Prostate gland (tissue), 2 donors: ENCODE data around the gene KRTAP6-3. TPM values are rescaled to one million over a fixed set of nuclear protein-coding genes. Genes with fewer than 3 reads are reported as not detected.

ENCODE experiments used
- DNase-seq: peaks from one replicate; pipeline ENCODE4 v3.0.0-alpha.2; 2019; ENCODE audit warnings: low spot score
- H3K27ac ChIP-seq, 2 donors: fragments of 200-600 bp; sonication (generic); 2 replicates each; pipeline ENCODE4 v1.5.1; 2017 to 2019
- H3K27me3 ChIP-seq: fragments of 200-600 bp; sonication (generic); replicated peaks from 2 replicates; pipeline ENCODE4 v1.5.1; 2019; ENCODE audit not compliant: insufficient read depth
- H3K36me3 ChIP-seq, 2 donors: fragments of 200-600 bp; sonication (generic); 1 replicate in 1 of 2; 2 replicates in 1 of 2; pipeline versions ENCODE4 v1.5.1 to v1.8.1; 2017 to 2019
- H3K4me1 ChIP-seq: fragments of 200-600 bp; sonication (generic); replicated peaks from 2 replicates; pipeline ENCODE4 v1.5.1; 2019
- H3K4me3 ChIP-seq, 2 donors: fragments of 200-600 bp; sonication (generic); 2 replicates each; pipeline ENCODE4 v1.5.1; 2017 to 2019
- H3K9me3 ChIP-seq: fragments of 200-600 bp; sonication (generic); 2 replicates; pipeline ENCODE4 v1.5.1; 2017
- CTCF ChIP-seq, 4 experiments: fragments of 200-600 bp in 2 of 4; fragments of 450-650 bp in 2 of 4; sonication (generic) in 2 of 4; IDR thresholded peaks; 1 replicate in 3 of 4; 2 replicates in 1 of 4; pipeline ENCODE4 v1.5.1; 2016 to 2019; ENCODE audit warnings: antibody characterized with exemption in 4 of 4, mild to moderate bottlenecking in 2 of 4, moderate library complexity in 2 of 4
- POLR2A ChIP-seq: fragments of 450-650 bp; IDR thresholded peaks from one replicate; pipeline ENCODE4 v1.6.1; 2016; ENCODE audit warnings: antibody characterized with exemption, mild to moderate bottlenecking
- POLR2AphosphoS5 ChIP-seq: sonication (generic); formaldehyde crosslinking; IDR thresholded peaks from one replicate; pipeline ENCODE4 v1.6.1; 2017; ENCODE audit warnings: antibody characterized with exemption
- WGBS: methylation state at CpG from one replicate; pipeline ENCODE4 v1.1.5; 2018; 5-methylcytosine and 5-hydroxymethylcytosine counted together
- intact Hi-C: fragments of 100-400 bp; cut with DNase I; formaldehyde crosslinking; loops from one replicate; pipeline ENCODE4 v1.14.2; 2022
- total RNA-seq, 2 donors: library from RNA; depleted of rRNA; stranded (reverse); fragments of >200 nt; gene quantifications; one replicate each; pipeline ENCODE4 v1.1.0, GENCODE V29; 2016

KRTAP6-3 gene, protein sequence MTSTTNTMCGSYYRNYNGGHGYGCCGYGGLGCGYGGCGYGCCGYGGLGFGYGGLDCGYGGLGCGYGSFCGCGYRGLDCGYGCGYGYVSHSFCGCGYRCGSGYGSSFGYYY
- total RNA-seq = not detected

DNA sequence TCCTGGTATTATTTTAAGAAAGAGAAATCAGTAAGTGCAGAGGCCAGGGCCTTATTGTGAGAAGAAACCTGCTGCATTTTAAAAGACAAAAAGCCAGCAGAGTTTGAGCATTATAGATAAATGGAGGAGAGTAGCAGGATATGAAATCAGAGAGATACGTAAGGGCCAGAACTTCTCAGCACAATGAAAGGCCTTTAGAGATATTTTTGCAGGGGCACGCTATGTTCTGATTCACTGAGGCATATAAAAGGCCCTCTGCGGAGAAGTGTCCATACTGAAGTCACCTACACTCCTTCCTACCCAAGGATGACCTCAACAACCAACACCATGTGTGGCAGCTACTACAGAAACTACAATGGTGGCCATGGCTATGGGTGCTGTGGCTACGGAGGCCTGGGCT, at the start of gene KRTAP6-3:
Gene KRTAP6-3 (plus strand): TSS at position 301 of the 400 bp plus-strand sequence. CDS start 6 bp downstream, at position 307.
- TF ChIP-seq CTCF (IDR thresholded peaks at IDR 0.05) = no peak
- TF ChIP-seq POLR2A = no peak
- TF ChIP-seq POLR2AphosphoS5 = no peak
- H3K27me3 ChIP-seq = no peaks in the 10 kb centered on the region

GRCh38 chr21:30552782-30553181, 39.5 kb upstream of the KRTAP6-3 start:
- no peaks in the 10 kb centered on the region for H3K4me1 ChIP-seq
- TF ChIP-seq POLR2AphosphoS5 (no peak), CTCF (IDR thresholded peaks at IDR 0.05) (no peak), POLR2A (no peak)
- no peak for DNase-seq
- no peaks in the 10 kb centered on the region for H3K27me3 ChIP-seq
- intact Hi-C loops = no loop called here
- WGBS = 83% methylated on average over 1 of the region's 1 CpG
- H3K27ac ChIP-seq = no peak overlapping the region
- H3K9me3 ChIP-seq = no peaks in the 10 kb centered on the region
- H3K4me3 ChIP-seq = no peak overlapping the region
- no peaks in the 10 kb centered on the region for H3K36me3 ChIP-seq

More for the DNA sequence above, at the start of gene KRTAP6-3:
- H3K4me3 ChIP-seq = no peak within 1 kb of the TSS
- no peak within 1 kb of the TSS for H3K27ac ChIP-seq
- intact Hi-C loops = no loop called here
- H3K36me3 ChIP-seq = no peaks in the 10 kb centered on the region
- H3K9me3 ChIP-seq = no peaks in the 10 kb centered on the region
- H3K4me1 ChIP-seq = no peaks in the 10 kb centered on the region
- WGBS = 93% methylated on average over 4 of the region's 4 CpGs
- no peak for DNase-seq

DNA sequence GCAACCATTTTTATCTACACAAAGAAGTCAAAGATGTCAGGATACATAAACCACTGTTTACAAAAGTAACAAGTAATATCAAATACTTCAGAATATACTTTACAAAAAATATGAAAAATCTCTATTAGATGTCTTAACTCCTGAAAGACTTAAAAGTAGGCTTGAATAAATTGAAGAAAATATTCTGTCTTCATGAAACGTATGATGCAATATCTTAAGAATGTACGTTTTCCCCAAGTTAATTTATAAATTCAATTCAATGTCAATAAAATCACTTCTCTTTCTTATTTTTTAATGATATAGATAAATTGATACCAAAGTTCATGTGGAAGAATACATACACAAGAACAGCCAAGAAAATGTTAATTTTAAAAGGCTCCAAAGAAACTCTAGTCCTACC, 37.1 kb upstream of the KRTAP6-3 start:
- Histone ChIP-seq H3K36me3 (no peaks in the 10 kb centered on the region), H3K9me3 (no peaks in the 10 kb centered on the region), H3K27ac (no peak overlapping the region), H3K4me1 (no peaks in the 10 kb centered on the region), H3K4me3 (no peak overlapping the region), H3K27me3 (no peaks in the 10 kb centered on the region)
- intact Hi-C loops = no loop called here
- no peak for TF ChIP-seq CTCF (IDR thresholded peaks at IDR 0.05)
- TF ChIP-seq POLR2AphosphoS5 = no peak
- TF ChIP-seq POLR2A = no peak
- WGBS = 93% methylated on average over 2 of the region's 2 CpGs
- DNase-seq = no peak

DNA sequence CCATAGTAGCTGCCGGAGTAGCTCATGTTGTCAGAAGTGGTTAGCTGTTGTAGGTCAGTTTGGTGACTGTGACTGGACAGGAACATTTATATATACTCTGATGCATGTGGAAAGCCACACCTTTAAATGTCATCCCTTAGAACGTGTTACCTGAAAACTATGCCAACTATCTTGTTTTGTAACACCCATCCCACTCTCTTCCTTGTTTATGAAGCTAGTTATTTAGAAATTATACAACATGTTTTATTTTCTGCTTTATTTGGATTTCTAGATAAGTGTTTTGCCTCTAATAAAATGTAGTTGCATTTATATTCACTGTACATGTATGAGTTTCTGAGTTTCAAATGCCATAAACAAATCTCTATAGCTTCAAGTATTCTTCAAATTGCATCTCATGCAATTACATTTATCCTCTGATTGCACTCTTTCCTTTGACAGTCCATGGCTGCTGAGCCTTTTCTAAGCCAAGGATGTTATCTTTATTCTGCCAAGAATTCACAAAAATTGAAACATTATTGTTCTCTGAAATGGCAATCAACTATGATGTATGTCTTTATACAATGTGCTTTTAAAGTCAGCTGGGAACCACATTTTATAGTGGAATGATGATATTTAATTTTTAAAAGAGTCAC, 30.9 kb upstream of the KRTAP6-3 start, which contains the start of gene KRTAP19-7:
Gene KRTAP19-7 (minus strand): TSS at position 51 of the 632 bp plus-strand sequence. CDS start 25 bp downstream, at position 26.
- intact Hi-C loops = no loop called here
- H3K36me3 ChIP-seq = no peaks in the 10 kb centered on the region
- no peak for DNase-seq
- H3K4me1 ChIP-seq = no peaks in the 10 kb centered on the region
- H3K4me3 ChIP-seq = no peak within 1 kb of the TSS
- TF ChIP-seq POLR2AphosphoS5 (no peak), CTCF (IDR thresholded peaks at IDR 0.05) (no peak), POLR2A (no peak)
- H3K27me3 ChIP-seq = no peaks in the 10 kb centered on the region
- no peak within 1 kb of the TSS for H3K27ac ChIP-seq
- H3K9me3 ChIP-seq = no peaks in the 10 kb centered on the region
- whole genome bisulfite sequencing = 62% methylated on average over 2 of the region's 2 CpGs

GRCh38 chr21:30561957-30562356, 30.3 kb upstream of the KRTAP6-3 start:
- no peak for TF ChIP-seq POLR2A
- TF ChIP-seq CTCF (IDR thresholded peaks at IDR 0.05) = no peak
- no peak for TF ChIP-seq POLR2AphosphoS5
- 78% methylated on average over 2 of the region's 2 CpGs for WGBS
- H3K27ac ChIP-seq = no peak overlapping the region
- H3K4me3 ChIP-seq = no peak overlapping the region
- intact Hi-C loops = no loop called here
- no peaks in the 10 kb centered on the region for H3K9me3 ChIP-seq
- H3K36me3 ChIP-seq = no peaks in the 10 kb centered on the region
- H3K27me3 ChIP-seq = no peaks in the 10 kb centered on the region
- H3K4me1 ChIP-seq = no peaks in the 10 kb centered on the region
- no peak for DNase-seq
